K562 (cell line): ENCODE measurements around the gene BRPF1. TPM values are rescaled to one million over a fixed set of nuclear protein-coding genes. Genes with fewer than 3 reads are reported as not detected.

Source experiments
- ARID1B ChIP-seq: fragments of 450-650 bp; IDR thresholded peaks from 2 replicates; pipeline ENCODE4 v1.6.1; 2016; ENCODE audit warnings: antibody characterized with exemption, mild to moderate bottlenecking, inconsistent platforms
- ATF7 ChIP-seq: fragments of 450-650 bp; IDR thresholded peaks from 2 replicates; pipeline ENCODE4 v1.7.1; 2014; ENCODE audit warnings: mild to moderate bottlenecking, moderate library complexity
- CBX1 ChIP-seq: sonication (generic); IDR thresholded peaks from 2 replicates; pipeline ENCODE4 v1.6.1; 2016; ENCODE audit warnings: antibody characterized with exemption, low read depth, mild to moderate bottlenecking
- DACH1 ChIP-seq: fragments of 450-650 bp; IDR thresholded peaks from 2 replicates; pipeline ENCODE4 v1.6.1; 2018; ENCODE audit not compliant: partially characterized antibody
- DDX20 ChIP-seq: fragments of 450-650 bp; IDR thresholded peaks from 2 replicates; pipeline ENCODE4 v1.6.1; 2016; ENCODE audit warnings: missing genetic modification characterization, low read depth, mild to moderate bottlenecking, missing compliant biosample characterization, moderate library complexity
- EWSR1 ChIP-seq: fragments of 450-650 bp; IDR thresholded peaks from 2 replicates; pipeline ENCODE4 v1.6.1; 2018; ENCODE audit warnings: borderline replicate concordance, mild to moderate bottlenecking, low read depth, moderate library complexity; ENCODE audit not compliant: partially characterized antibody
- HNRNPH1 ChIP-seq: fragments of 200-400 bp; formaldehyde crosslinking; optimal IDR thresholded peaks from 2 replicates; pipeline ENCODE3; 2017; ENCODE audit warnings: low read depth, mild to moderate bottlenecking, low read length, moderate library complexity
- HNRNPUL1 ChIP-seq: fragments of 200-400 bp; formaldehyde crosslinking; IDR thresholded peaks from 2 replicates; pipeline ENCODE4 v1.6.1; 2017; ENCODE audit warnings: low read length
- HSF4 ChIP-seq: fragments of 250-450 bp; sonication (Bioruptor Pico); IDR thresholded peaks from 2 replicates; pipeline ENCODE4 v2.1.2; 2022; ENCODE audit warnings: mild to moderate bottlenecking, moderate library complexity, borderline replicate concordance
- KLF16 ChIP-seq: IDR thresholded peaks from 2 replicates; pipeline ENCODE4 v1.6.1; 2016; ENCODE audit warnings: antibody characterized with exemption
- NCOA4 ChIP-seq: fragments of 450-650 bp; IDR thresholded peaks from 2 replicates; pipeline ENCODE4 v1.6.1; 2018; ENCODE audit warnings: mild to moderate bottlenecking; ENCODE audit not compliant: partially characterized antibody
- NR4A1 ChIP-seq, 2 experiments: fragments of 250-450 bp in 1 of 2; fragments of 450-650 bp in 1 of 2; sonication (Bioruptor Pico) in 1 of 2; IDR thresholded peaks; 2 replicates each; pipeline versions ENCODE4 v1.4.0 to v1.6.1; 2016 to 2020; ENCODE audit warnings: mild to moderate bottlenecking in 2 of 2, missing compliant biosample characterization in 1 of 2, missing genetic modification characterization in 1 of 2, moderate library complexity in 1 of 2
- POLR2A ChIP-seq: fragments of 450-650 bp; conservative IDR thresholded peaks from 2 replicates; pipeline ENCODE4 v1.6.1; 2016
- RB1 ChIP-seq: fragments of 450-650 bp; IDR thresholded peaks from 2 replicates; pipeline ENCODE4 v1.6.1; 2017; ENCODE audit warnings: low read depth, mild to moderate bottlenecking
- SAFB ChIP-seq: fragments of 200-400 bp; formaldehyde crosslinking; IDR thresholded peaks from 2 replicates; pipeline ENCODE4 v1.6.1; 2017; ENCODE audit warnings: low read depth, low read length, borderline replicate concordance
- SNRNP70 ChIP-seq: fragments of 200-400 bp; formaldehyde crosslinking; optimal IDR thresholded peaks from 2 replicates; pipeline ENCODE3; 2017; ENCODE audit warnings: low read depth, low read length
- ZBTB17 ChIP-seq: fragments of 450-650 bp; formaldehyde crosslinking; IDR thresholded peaks from 2 replicates; pipeline ENCODE4 v1.4.0; 2020; ENCODE audit warnings: mild to moderate bottlenecking
- ZBTB7A ChIP-seq: IDR thresholded peaks from 2 replicates; pipeline ENCODE4 v1.6.1; 2011; ENCODE audit warnings: low read depth, mild to moderate bottlenecking, low read length, moderate library complexity, borderline replicate concordance; ENCODE audit not compliant: control insufficient read depth
- ZC3H4 ChIP-seq: sonication (generic); formaldehyde crosslinking; IDR thresholded peaks from 2 replicates; pipeline ENCODE4 v1.9.0; 2021; ENCODE audit warnings: missing genetic modification reagents, borderline replicate concordance
- ZNF143 ChIP-seq: sonication (generic); formaldehyde crosslinking; IDR thresholded peaks from 2 replicates; pipeline ENCODE4 v1.9.0; 2022; ENCODE audit warnings: mild to moderate bottlenecking, missing genetic modification reagents
- ZNF174 ChIP-seq: fragments of 250-450 bp; sonication (Bioruptor Pico); IDR thresholded peaks from 2 replicates; pipeline ENCODE4 v1.4.0; 2020; ENCODE audit warnings: mild to moderate bottlenecking
- ZNF445 ChIP-seq: fragments of 250-450 bp; sonication (Bioruptor Pico); IDR thresholded peaks from 2 replicates; pipeline ENCODE4 v1.4.0; 2020; ENCODE audit warnings: low read depth, mild to moderate bottlenecking, moderate library complexity
- ZNF695 ChIP-seq: fragments of 450-650 bp; formaldehyde crosslinking; IDR thresholded peaks from 2 replicates; pipeline ENCODE4 v1.4.0; 2020; ENCODE audit warnings: mild to moderate bottlenecking, moderate library complexity
- ZNF75A ChIP-seq: fragments of 450-650 bp; formaldehyde crosslinking; IDR thresholded peaks from 2 replicates; pipeline ENCODE4 v1.4.0; 2020; ENCODE audit warnings: mild to moderate bottlenecking
- ZNF766 ChIP-seq: fragments of 200-800 bp; sonication (Bioruptor generic); conservative IDR thresholded peaks from 2 replicates; pipeline ENCODE4 v1.6.1; 2016; ENCODE audit warnings: missing genetic modification characterization, missing compliant biosample characterization
- polyA plus RNA-seq, 8 experiments: library from polyadenylated mRNA; depleted of rRNA in 4 of 8; stranded (reverse) in 5 of 8; unstranded in 3 of 8; fragments of >200 nt; fragmentation: Nextera tagmentation in 2 of 8; fragmentation: Illumina TruSeq in 1 of 8; extraction: Ambion mirVana in 2 of 8; extraction: Trizol in 1 of 8; gene quantifications; 2 replicates each; pipeline versions ENCODE4 v1.2.1 to v1.2.3, GENCODE V29; 2011 to 2014; ENCODE audit warnings: inconsistent platforms in 1 of 8, missing spikeins in 1 of 8
- total RNA-seq, 7 experiments: library from RNA; depleted of rRNA in 6 of 7; stranded (reverse); fragments of >200 nt in 6 of 7; fragmentation: Illumina TruSeq in 2 of 7; extraction: Trizol in 2 of 7; gene quantifications; 2 replicates each; pipeline versions ENCODE4 v1.2.1 to v1.2.3, GENCODE V29; 2011 to 2021; ENCODE audit warnings: low replicate concordance in 1 of 7
- TF ChIP-seq, protein P1 (sequence below): fragments of 250-450 bp; sonication (Bioruptor Pico); IDR thresholded peaks from 2 replicates; pipeline ENCODE4 v1.4.0; 2020; ENCODE audit warnings: mild to moderate bottlenecking, moderate library complexity
- TF ChIP-seq, protein P2 (sequence below): fragments of 450-650 bp; formaldehyde crosslinking; IDR thresholded peaks from 2 replicates; pipeline ENCODE4 v1.4.0; 2022; ENCODE audit warnings: mild to moderate bottlenecking, moderate library complexity

The BRPF1 gene
- total and polyA plus RNA-seq, 9 of the 15 experiments (the other 6 are each of a cell fraction or from before 2014, with no cell fraction given): 1.1 to 40.2 (median 23.5) TPM

DNA sequence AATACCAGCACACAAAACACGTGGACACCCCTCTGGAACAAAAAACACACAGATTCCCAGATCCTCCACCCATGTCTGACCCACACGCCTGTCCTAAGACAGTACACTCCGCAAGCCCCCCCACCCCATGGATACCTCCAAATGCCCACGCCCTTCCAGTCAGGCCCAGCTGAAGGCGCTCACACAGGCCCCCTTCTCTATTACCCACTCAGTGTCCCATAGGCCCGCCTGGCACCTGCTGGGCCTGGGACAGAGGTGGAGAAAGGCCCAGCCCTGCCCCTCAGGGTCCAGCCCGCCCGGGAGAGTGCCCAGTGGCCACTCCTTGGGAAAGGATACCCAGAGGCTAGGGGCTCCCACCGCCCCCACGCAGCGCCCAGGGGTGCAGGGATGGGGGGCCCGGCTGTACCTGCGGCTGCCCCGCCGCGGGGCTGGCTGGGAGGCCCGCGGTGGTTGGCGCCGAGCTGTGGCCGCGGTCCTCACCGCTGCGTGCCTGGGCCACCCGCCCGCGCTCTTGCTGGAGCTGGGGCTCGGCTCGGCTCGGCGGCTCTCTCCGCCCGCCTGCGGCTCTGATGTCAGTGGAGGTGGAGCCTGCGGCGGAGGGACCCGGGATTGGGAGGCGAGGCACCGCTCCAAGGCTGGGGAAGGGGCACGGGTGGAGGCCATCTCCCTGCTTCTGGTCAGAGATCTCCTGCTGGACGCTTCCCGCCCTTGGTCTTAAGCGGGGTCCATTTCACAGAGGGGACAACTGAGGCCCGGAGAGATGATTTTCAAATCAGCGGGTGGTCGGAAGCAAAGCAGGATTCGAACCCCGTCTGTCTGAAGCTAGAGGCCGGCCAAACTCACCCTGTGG lies 38.1 kb downstream of the BRPF1 start, which contains the start of gene CAMK1 (continued):
- TF ChIP-seq, protein P1, sequence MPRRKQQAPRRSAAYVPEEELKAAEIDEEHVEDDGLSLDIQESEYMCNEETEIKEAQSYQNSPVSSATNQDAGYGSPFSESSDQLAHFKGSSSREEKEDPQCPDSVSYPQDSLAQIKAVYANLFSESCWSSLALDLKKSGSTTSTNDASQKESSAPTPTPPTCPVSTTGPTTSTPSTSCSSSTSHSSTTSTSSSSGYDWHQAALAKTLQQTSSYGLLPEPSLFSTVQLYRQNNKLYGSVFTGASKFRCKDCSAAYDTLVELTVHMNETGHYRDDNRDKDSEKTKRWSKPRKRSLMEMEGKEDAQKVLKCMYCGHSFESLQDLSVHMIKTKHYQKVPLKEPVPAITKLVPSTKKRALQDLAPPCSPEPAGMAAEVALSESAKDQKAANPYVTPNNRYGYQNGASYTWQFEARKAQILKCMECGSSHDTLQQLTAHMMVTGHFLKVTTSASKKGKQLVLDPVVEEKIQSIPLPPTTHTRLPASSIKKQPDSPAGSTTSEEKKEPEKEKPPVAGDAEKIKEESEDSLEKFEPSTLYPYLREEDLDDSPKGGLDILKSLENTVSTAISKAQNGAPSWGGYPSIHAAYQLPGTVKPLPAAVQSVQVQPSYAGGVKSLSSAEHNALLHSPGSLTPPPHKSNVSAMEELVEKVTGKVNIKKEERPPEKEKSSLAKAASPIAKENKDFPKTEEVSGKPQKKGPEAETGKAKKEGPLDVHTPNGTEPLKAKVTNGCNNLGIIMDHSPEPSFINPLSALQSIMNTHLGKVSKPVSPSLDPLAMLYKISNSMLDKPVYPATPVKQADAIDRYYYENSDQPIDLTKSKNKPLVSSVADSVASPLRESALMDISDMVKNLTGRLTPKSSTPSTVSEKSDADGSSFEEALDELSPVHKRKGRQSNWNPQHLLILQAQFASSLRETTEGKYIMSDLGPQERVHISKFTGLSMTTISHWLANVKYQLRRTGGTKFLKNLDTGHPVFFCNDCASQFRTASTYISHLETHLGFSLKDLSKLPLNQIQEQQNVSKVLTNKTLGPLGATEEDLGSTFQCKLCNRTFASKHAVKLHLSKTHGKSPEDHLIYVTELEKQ: no peak
- TF ChIP-seq ZNF174 (CRISPR knock-in tag) (no peak), ZNF143 (CRISPR knock-in tag) (no peak), ARID1B (no peak), DDX20 (tag) (no peak), ZNF75A (CRISPR knock-in tag) (no peak), HNRNPUL1 (no peak), DACH1 (no peak), ATF7 (peak; percentile 43; the same call in 1 of the 2 replicates), ZBTB7A (0 out of 2 replicates have a peak, but pooled peaks have one; percentile 51), CBX1 (0 out of 2 replicates have a peak, but pooled peaks have one; percentile 56), POLR2A (no peak), ZBTB17 (CRISPR knock-in tag) (no peak), RB1 (peak; percentile 56; the same call in 1 of the 2 replicates), EWSR1 (no peak), HNRNPH1 (no peak), SAFB (no peak), SNRNP70 (no peak), ZNF445 (no peak), NCOA4 (no peak), ZNF695 (CRISPR knock-in tag) (no peak), ZC3H4 (no peak), ZNF766 (no peak), HSF4 (no peak), KLF16 (no peak), NR4A1 (CRISPR knock-in tag; IDR thresholded peaks at IDR 0.05) (no peak), NR4A1 (tag; IDR thresholded peaks at IDR 0.05) (no peak)
- TF ChIP-seq, protein P2, sequence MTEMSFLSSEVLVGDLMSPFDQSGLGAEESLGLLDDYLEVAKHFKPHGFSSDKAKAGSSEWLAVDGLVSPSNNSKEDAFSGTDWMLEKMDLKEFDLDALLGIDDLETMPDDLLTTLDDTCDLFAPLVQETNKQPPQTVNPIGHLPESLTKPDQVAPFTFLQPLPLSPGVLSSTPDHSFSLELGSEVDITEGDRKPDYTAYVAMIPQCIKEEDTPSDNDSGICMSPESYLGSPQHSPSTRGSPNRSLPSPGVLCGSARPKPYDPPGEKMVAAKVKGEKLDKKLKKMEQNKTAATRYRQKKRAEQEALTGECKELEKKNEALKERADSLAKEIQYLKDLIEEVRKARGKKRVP: no peak
